Mesothelial cell of epicardium (in vitro differentiated cells): ENCODE data around the gene SYTL3. TPM values are rescaled to one million over a fixed set of nuclear protein-coding genes. Genes with fewer than 3 reads are reported as not detected.

ENCODE experiments used
- DNase-seq, 2 experiments: peaks; one replicate each; pipeline ENCODE4 v3.0.0; 2021; ENCODE audit warnings: low spot score in 2 of 2; ENCODE audit not compliant: unreplicated experiment in 2 of 2
- H3K27ac Mint-ChIP-seq: 2 replicates; pipeline ENCODE4 v1.8.0; 2021; ENCODE audit warnings: mixed read lengths
- H3K27me3 Mint-ChIP-seq: 2 replicates; pipeline ENCODE4 v1.8.0; 2021; ENCODE audit warnings: low read depth, mixed read lengths
- H3K36me3 Mint-ChIP-seq: 2 replicates; pipeline ENCODE4 v1.8.0; 2021; ENCODE audit warnings: mixed read lengths
- H3K4me1 Mint-ChIP-seq: 2 replicates; pipeline ENCODE4 v1.8.0; 2021; ENCODE audit warnings: mixed read lengths
- H3K4me3 Mint-ChIP-seq: 2 replicates; pipeline ENCODE4 v1.8.0; 2021; ENCODE audit warnings: mild to moderate bottlenecking, moderate library complexity, mixed read lengths
- H3K9me3 Mint-ChIP-seq: 2 replicates; pipeline ENCODE4 v1.8.0; 2021; ENCODE audit warnings: mixed read lengths
- CTCF ChIP-seq: fragments of 200-600 bp; sonication (generic); IDR thresholded peaks from one replicate; pipeline ENCODE4 v1.5.0; 2021; ENCODE audit warnings: antibody characterized with exemption; ENCODE audit not compliant: unreplicated experiment
- total RNA-seq: library from RNA; stranded (reverse); gene quantifications from 3 replicates; pipeline ENCODE4 v1.2.1, GENCODE V29; 2021

Gene SYTL3
- total RNA-seq, 1 donor from 2014 or later = 6.1 TPM

DNA sequence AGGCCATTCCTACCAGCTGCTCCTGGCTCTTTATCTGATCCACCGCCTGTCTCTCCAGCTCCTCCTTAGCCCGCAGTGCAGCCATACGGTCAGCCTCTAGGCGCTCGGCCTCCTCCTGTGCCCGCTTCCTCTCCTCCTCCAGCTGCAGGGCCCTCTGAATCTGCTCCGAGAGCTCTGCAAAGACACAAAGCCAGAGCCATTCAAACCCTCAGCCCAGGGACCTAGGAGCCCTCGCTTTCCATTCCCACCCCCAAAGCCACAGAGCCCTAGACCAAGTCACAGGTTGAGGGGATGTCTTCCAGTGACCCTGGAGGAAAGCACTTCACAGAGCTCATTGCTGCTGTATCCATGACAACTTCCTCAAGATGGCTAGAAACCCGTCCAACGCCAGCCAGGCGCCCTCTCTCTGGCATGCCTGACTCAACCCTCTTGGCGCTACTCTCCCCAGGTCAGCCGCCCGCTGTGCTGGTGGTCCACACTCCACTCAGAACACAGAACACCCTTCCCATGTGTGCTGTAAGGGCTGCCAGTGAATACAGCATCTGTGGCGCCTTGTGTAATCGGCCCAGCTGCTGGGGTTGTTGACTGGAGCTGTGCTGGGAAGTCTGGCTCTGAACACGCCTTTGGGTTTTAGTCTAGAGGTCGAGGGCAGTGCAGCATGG is 120.0 kb downstream of the SYTL3 start:
- Mint-ChIP-seq H3K4me1 (peaks cover 1% of the 10 kb centered on the region), H3K27me3 (no peaks in the 10 kb centered on the region), H3K4me3 (no peak overlapping the region), H3K9me3 (no peaks in the 10 kb centered on the region), H3K36me3 (peaks cover 74% of the 10 kb centered on the region), H3K27ac (peak overlapping the region; percentile 33)
- DNase-seq = no peak
- TF ChIP-seq CTCF = no peak

GRCh38 chr6:158770533-158771330 is 120.9 kb downstream of the SYTL3 start:
- DNase-seq = no peak
- Mint-ChIP-seq H3K27me3 (no peaks in the 10 kb centered on the region), H3K4me1 (peaks cover 1% of the 10 kb centered on the region), H3K36me3 (peaks cover 75% of the 10 kb centered on the region), H3K4me3 (no peak overlapping the region), H3K27ac (no peak overlapping the region), H3K9me3 (no peaks in the 10 kb centered on the region)
- no peak for TF ChIP-seq CTCF

DNA sequence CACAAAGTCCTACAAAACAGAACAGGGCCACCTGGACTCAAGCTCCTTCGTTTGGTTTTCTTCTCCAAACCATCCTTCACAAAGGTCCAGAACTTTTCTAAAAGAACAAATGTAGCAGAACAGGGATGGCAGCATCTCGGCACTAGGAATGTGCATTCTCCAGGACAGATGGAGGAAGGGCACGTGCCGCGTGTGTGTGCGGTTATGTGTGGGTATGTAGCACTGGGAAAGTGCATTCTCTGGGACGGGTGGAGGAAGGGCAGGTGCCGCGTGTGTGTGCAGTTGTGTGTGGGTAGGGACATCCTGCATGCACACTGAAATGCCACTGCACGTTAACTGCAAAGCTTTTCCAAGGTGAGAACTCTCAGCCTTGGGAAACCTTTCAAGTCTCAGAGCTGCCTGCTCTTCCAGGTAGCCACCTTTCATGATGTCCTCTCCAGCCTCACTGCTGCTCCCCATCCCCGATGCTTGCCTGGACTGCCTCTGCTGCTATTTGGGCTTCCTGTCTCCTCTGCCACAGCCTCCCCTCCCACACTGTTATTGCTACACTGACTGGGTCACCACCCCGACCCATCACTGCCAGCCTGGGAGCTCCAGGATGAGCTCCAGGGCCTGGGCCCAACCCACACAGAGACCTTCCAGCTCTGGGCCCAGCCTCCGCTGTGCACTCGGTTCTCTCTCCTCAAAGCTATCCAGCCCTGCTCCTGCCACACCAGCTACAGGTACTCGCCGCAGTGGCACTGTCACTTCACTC is 121.7 kb downstream of the SYTL3 start:
- TF ChIP-seq CTCF = no peak
- Mint-ChIP-seq H3K4me3 (no peak overlapping the region), H3K36me3 (peaks cover 72% of the 10 kb centered on the region), H3K27me3 (no peaks in the 10 kb centered on the region), H3K4me1 (peaks cover 1% of the 10 kb centered on the region), H3K9me3 (no peaks in the 10 kb centered on the region), H3K27ac (peak overlapping the region; percentile 53)
- DNase-seq = no peak

DNA sequence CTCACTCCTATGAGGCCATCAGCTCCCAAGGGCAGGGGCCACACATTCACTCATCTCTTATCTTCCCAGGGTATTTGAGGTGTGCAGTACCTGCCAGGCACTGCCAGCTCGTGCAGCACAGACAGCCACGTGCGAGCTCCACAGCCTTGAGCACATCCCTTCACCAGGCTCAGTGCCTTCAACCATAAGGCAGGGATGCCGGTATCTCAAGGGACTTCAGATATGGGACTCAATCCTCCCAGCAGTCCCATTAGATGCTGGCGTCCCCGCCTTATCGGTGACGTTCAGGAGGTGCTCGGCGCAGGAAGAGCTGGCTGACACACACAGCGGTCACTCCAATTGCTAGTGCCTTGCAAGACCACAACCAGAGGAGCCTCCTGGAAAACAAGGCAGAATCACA is 122.3 kb downstream of the SYTL3 start:
- DNase-seq = no peak
- H3K27me3 Mint-ChIP-seq = no peaks in the 10 kb centered on the region
- H3K36me3 Mint-ChIP-seq = peaks cover 72% of the 10 kb centered on the region
- no peak for TF ChIP-seq CTCF
- peaks cover 1% of the 10 kb centered on the region for H3K4me1 Mint-ChIP-seq
- H3K4me3 Mint-ChIP-seq = no peak overlapping the region
- peak overlapping the region; percentile 53 for H3K27ac Mint-ChIP-seq
- no peaks in the 10 kb centered on the region for H3K9me3 Mint-ChIP-seq

DNA sequence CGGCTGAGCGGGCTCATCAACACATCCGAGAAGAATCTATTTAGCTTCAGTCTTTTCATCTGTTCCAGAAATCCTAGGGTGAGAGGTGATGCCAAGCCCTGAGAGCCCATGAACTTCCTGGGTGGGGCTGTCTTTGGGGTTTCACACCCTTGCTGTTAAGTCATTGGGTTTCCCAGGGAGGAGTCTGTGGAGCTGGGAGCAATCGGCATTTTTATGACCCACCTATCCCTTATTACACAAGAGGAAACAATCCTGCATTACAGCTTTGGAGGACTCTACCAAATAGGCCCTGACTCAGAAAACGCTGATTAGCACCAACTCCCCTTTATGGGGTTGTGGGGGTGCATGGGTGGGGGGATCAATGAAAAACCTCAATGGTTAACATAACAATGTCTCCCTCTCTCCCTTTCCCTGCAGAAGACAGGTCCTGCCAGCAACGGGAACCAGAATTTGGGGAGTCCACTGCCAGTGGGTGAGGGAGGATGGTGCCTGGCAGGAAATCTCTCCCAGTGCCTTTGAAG is 123.1 kb downstream of the SYTL3 start:
- Mint-ChIP-seq H3K27ac (peak overlapping the region; percentile 80), H3K9me3 (no peaks in the 10 kb centered on the region), H3K4me1 (peaks cover 1% of the 10 kb centered on the region), H3K36me3 (peaks cover 74% of the 10 kb centered on the region), H3K27me3 (no peaks in the 10 kb centered on the region), H3K4me3 (no peak overlapping the region)
- TF ChIP-seq CTCF = no peak
- no peak for DNase-seq
